Effector memory CD8-positive, alpha-beta T cell (primary cell): Measurements from ENCODE around the gene CCDC69.
"Not testable (repeated sequence)": the region's sequence is repeated elsewhere in the genome, so short reads cannot be mapped to it uniquely, and the experiment has no call there.

ENCODE experiments used
- ATAC-seq: fragments of 150-1000 bp; cut with Tn5 transposase; replicated peaks from 2 replicates; pipeline ENCODE4 v1.10.0; 2021; ENCODE audit warnings: mild to moderate bottlenecking, moderate library complexity
- DNase-seq, 3 experiments: peaks; one replicate each; pipeline ENCODE4 v3.0.0; 2021
- H3K27ac Mint-ChIP-seq, 2 donors: one replicate each; pipeline ENCODE4 v1.8.0; 2022; ENCODE audit warnings: mild to moderate bottlenecking in 2 of 2, mixed read lengths in 2 of 2, moderate library complexity in 2 of 2
- H3K27me3 Mint-ChIP-seq, 2 donors: one replicate each; pipeline ENCODE4 v1.8.0; 2022; ENCODE audit warnings: mixed read lengths in 2 of 2
- H3K36me3 Mint-ChIP-seq: one replicate; pipeline ENCODE4 v1.8.0; 2022; ENCODE audit warnings: mild to moderate bottlenecking, moderate library complexity, mixed read lengths; ENCODE audit not compliant: insufficient read depth
- H3K4me1 Mint-ChIP-seq, 2 donors: one replicate each; pipeline ENCODE4 v1.8.0; 2022; ENCODE audit warnings: low read depth in 2 of 2, mixed read lengths in 2 of 2
- H3K4me3 Mint-ChIP-seq, 2 donors: one replicate each; pipeline ENCODE4 v1.8.0; 2022; ENCODE audit warnings: mild to moderate bottlenecking in 2 of 2, mixed read lengths in 2 of 2, moderate library complexity in 2 of 2
- H3K9me3 Mint-ChIP-seq, 2 donors: one replicate each; pipeline ENCODE4 v1.8.0; 2022; ENCODE audit warnings: mixed read lengths in 2 of 2
- total RNA-seq, 9 experiments: gene quantifications; one replicate each; lab custom pipeline; 2026; lab: John Stamatoyannopoulos, UW

The CCDC69 gene, protein sequence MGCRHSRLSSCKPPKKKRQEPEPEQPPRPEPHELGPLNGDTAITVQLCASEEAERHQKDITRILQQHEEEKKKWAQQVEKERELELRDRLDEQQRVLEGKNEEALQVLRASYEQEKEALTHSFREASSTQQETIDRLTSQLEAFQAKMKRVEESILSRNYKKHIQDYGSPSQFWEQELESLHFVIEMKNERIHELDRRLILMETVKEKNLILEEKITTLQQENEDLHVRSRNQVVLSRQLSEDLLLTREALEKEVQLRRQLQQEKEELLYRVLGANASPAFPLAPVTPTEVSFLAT
- 45.0 to 206 (median 151) reads per million in 9 experiments for total RNA-seq

GRCh38 chr5:151223447-151224264, at the start of gene CCDC69:
TSS of gene CCDC69 (minus strand) at chr5:151224092. CDS start at chr5:151223970, 122 bp downstream.
- H3K4me1 Mint-ChIP-seq: peaks cover 52 to 53% of the 10 kb centered on the region in 2 donors
- no peaks in the 10 kb centered on the region for H3K27me3 Mint-ChIP-seq
- no peaks in the 10 kb centered on the region for H3K9me3 Mint-ChIP-seq

DNA sequence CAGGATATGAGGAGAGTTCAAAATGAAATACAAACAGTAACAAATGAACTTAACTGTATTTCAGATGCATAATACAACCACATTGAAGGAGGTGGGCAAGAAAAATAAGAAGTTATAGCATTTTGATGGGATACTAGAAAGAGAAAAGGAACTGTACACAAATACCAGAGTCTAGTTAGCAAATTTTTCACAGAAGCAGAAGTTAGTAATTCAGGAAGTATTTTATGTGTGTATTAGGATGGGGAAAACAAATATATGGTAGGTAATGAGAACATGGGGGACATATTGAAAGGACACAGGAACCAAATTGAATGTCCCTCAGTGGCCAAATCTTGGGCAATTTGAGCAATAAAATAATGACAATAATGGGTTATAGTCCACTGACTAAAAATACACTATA, 47.4 kb upstream of the CCDC69 start:
- Mint-ChIP-seq H3K4me3 (no peak overlapping the region), H3K27ac (no peak overlapping the region), H3K36me3 (peaks cover 6% of the 10 kb centered on the region), H3K27me3 (no peaks in the 10 kb centered on the region), H3K9me3 (no peaks in the 10 kb centered on the region), H3K4me1 (no peaks in the 10 kb centered on the region)
- ATAC-seq: no peak
- DNase-seq: no peak

More at GRCh38 chr5:151223447-151224264, at the start of gene CCDC69:
- Mint-ChIP-seq H3K4me3 (peak within 1 kb of the TSS; percentile 79 to 80), H3K36me3 (peaks cover 9% of the 10 kb centered on the region), H3K27ac (peak within 1 kb of the TSS; percentile 92 to 93)
- ATAC-seq (peak; percentile 72), DNase-seq (peak; percentile 34 to 50 (median 38))

DNA sequence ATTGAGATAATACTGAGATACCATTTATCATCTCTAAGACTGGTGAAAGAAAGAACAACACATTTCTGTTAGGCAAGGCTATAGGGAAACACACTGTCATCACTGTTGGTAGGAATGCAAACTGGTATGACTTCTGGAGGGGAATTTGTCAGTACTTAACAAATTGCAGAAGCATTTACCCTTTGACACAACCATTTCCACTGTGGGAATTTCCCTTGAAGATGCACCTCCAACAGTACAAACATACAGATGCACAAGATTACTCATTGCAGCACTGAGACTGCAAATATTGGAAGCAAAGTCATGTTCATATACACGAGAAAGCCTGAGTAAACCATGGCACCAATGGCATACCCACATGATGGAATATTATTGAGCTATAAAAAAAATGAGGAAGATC, 46.7 kb upstream of the CCDC69 start:
- Mint-ChIP-seq H3K9me3 (no peaks in the 10 kb centered on the region), H3K4me1 (no peaks in the 10 kb centered on the region), H3K27me3 (no peaks in the 10 kb centered on the region), H3K4me3 (no peak overlapping the region), H3K27ac (no peak overlapping the region), H3K36me3 (peaks cover 6% of the 10 kb centered on the region)
- DNase-seq (no peak), ATAC-seq (no peak)

DNA sequence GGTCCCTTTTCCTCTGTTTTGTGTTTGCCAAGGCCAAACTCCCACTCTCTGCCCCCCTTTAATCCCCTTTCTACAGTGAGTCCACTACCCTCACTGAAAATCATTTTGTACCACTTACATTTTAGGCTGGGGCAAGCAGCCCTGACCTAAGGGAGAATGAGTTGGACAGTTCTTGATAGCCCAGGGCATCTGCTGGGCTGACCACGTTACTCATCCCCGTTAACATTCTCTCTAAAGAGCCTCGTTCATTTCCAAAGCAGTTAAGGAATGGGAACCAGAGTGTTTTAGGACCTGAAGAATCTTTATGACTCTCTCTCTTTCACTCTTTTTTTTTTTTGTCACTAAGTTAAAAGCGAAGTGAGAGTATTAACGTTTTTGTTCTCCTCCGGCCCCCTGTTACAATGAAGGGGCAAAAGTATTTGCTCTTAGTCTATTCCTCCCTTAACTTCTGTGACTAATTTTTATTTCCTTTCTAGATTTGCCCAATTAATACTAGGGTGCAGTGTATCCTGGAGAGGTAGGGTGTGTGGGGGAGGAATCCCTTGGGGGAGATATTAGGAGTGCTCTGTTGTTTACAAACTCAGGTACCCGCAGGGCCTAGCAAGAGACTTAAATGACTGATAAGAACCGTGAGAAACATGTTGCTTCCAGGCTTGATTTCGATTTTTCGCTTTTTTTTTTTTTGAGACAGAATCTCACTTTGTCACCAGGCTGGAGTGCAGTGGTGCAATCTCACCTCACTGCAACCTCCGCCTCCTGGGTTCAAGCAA, 43.8 kb upstream of the CCDC69 start:
- no peaks in the 10 kb centered on the region for H3K9me3 Mint-ChIP-seq
- H3K27me3 Mint-ChIP-seq: no peaks in the 10 kb centered on the region
- no peak overlapping the region for H3K27ac Mint-ChIP-seq
- H3K36me3 Mint-ChIP-seq: peaks cover 11% of the 10 kb centered on the region
- DNase-seq: no peak
- H3K4me1 Mint-ChIP-seq: no peaks in the 10 kb centered on the region
- no peak for ATAC-seq
- H3K4me3 Mint-ChIP-seq: no peak overlapping the region

- ATAC-seq (no peak), DNase-seq (no peak)
- Mint-ChIP-seq H3K4me3 (no peak overlapping the region), H3K27ac (peak overlapping the region; percentile 13 to 76), H3K36me3 (peaks cover 18% of the 10 kb centered on the region), H3K27me3 (no peaks in the 10 kb centered on the region), H3K4me1 (peaks cover 0 to 1% of the 10 kb centered on the region in 2 donors), H3K9me3 (no peaks in the 10 kb centered on the region)
Observed at GRCh38 chr5:151264113-151264512, 40.2 kb upstream of the CCDC69 start.

DNA sequence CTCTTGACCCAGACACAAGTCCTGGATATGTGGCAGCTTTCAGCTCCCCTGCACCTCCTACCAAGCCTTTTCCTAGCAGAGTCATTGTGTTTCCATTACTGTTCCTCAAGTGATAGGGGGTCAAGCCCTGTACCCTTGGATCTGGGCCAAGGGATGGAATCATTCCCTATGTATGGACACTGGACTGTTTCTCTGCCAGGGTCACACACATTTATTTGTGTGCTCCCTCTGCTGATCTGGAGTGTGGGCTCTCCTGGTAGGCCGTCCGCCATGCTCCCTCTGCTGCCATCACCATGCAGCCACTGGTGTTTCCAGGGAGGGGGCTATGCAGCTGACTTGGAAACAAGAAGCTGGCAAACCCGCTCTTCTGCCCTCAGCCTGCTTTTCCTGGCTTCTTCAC, 38.6 kb upstream of the CCDC69 start:
- ATAC-seq: no peak
- Mint-ChIP-seq H3K27ac (no peak overlapping the region), H3K4me3 (no peak overlapping the region), H3K9me3 (no peaks in the 10 kb centered on the region), H3K4me1 (peaks cover 7 to 9% of the 10 kb centered on the region in 2 donors), H3K36me3 (peaks cover 16% of the 10 kb centered on the region), H3K27me3 (no peaks in the 10 kb centered on the region)
- DNase-seq: no peak

DNA sequence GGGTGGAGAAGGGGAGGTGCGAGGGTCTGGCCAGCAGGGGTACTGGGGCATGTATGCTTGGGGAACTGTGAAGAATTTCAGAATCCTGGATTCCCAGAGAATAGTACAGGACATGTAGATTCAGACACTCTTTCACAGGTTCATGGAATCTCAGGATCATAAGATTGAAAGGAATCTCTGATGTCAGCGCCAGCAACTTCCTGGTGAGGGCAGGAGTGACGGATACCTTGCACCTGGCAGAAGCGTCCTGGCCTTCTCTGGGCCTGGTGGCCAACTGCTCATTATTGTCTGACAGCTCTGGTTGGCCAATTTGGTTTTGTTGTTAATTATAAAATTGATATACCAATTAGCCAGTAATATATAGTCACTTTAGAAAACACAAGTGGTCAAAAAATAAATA, 36.0 kb upstream of the CCDC69 start:
- ATAC-seq: no peak
- H3K4me1 Mint-ChIP-seq: peaks cover 16% of the 10 kb centered on the region in 2 donors
- H3K27ac Mint-ChIP-seq: no peak overlapping the region
- no peak for DNase-seq
- H3K4me3 Mint-ChIP-seq: no peak overlapping the region
- H3K27me3 Mint-ChIP-seq: no peaks in the 10 kb centered on the region
- H3K9me3 Mint-ChIP-seq: no peaks in the 10 kb centered on the region
- H3K36me3 Mint-ChIP-seq: peaks cover 13% of the 10 kb centered on the region

- Mint-ChIP-seq H3K4me3 (no peak overlapping the region), H3K36me3 (peaks cover 9% of the 10 kb centered on the region), H3K4me1 (peaks cover 19 to 25% of the 10 kb centered on the region in 2 donors), H3K27ac (peak overlapping the region in 1 of 2 donors; percentile 41), H3K9me3 (no peaks in the 10 kb centered on the region), H3K27me3 (no peaks in the 10 kb centered on the region)
- DNase-seq (no peak), ATAC-seq (no peak)
Observed at GRCh38 chr5:151258816-151259215, 34.9 kb upstream of the CCDC69 start.

- Mint-ChIP-seq H3K27me3 (no peaks in the 10 kb centered on the region), H3K27ac (peak overlapping the region in 1 of 2 donors; percentile 41), H3K4me3 (no peak overlapping the region), H3K36me3 (peaks cover 12% of the 10 kb centered on the region), H3K9me3 (no peaks in the 10 kb centered on the region), H3K4me1 (peaks cover 25 to 31% of the 10 kb centered on the region in 2 donors)
- no peak for DNase-seq
- no peak for ATAC-seq
Observed at GRCh38 chr5:151258201-151258611, 34.3 kb upstream of the CCDC69 start.

DNA sequence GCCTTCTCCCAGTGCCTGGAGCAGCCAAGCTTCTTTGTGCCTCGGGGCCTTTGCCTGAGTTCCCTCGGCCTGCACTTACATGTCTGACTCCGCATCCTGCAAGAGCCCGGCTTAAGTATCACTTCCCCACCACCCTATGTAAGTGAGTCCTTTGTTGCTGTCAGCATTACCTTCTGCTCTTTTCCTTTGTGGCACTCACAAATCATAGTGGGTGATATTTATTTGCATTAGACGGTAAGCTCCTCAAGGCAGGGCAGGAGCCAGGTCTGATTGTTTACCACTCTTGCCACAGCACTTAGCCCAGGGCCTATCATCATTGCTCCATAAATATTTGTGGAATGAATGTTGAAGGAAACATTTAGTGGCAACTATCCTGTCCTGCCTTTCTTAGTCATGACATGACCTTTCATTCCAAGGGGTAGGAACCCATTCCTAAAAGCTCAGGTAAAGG, 33.9 kb upstream of the CCDC69 start:
- H3K27me3 Mint-ChIP-seq: no peaks in the 10 kb centered on the region
- no peak overlapping the region for H3K27ac Mint-ChIP-seq
- peaks cover 15% of the 10 kb centered on the region for H3K36me3 Mint-ChIP-seq
- no peaks in the 10 kb centered on the region for H3K9me3 Mint-ChIP-seq
- peaks cover 29 to 33% of the 10 kb centered on the region in 2 donors for H3K4me1 Mint-ChIP-seq
- DNase-seq (no peak), ATAC-seq (no peak)
- H3K4me3 Mint-ChIP-seq: no peak overlapping the region

DNA sequence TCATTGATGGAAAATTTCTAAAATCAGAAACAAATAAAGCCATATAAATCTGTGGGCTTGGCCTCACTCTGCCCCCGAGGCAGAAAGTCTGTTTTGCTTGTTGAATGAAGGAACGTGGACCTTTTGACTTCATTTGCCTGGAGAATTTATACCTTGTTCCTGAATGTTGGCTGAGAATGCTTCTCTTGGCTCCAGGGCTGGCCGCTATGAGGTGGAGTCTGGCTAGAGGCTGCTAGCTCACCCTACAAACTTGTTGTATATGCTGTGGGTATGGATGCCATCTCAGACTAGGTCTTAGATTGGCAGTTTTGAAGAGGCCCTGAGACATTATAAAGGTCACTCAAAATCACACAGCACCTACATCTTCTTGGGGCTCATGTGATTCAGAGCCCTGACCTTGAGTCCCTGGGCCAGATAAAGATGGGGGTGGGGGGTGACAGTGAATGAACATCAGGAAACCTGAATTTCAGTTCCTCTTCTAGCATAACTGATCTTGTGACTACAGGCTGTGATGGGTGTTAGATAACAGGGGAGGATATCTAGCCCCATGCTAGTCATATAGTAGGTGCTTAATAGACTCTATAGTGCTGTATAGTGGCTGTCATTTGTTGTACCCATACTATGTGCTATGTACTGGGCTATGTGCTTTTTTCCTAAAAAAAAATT, 31.9 kb upstream of the CCDC69 start:
- no peak for DNase-seq
- Mint-ChIP-seq H3K36me3 (peaks cover 15% of the 10 kb centered on the region), H3K27ac (no peak overlapping the region), H3K9me3 (no peaks in the 10 kb centered on the region), H3K27me3 (no peaks in the 10 kb centered on the region), H3K4me1 (peaks cover 36 to 42% of the 10 kb centered on the region in 2 donors), H3K4me3 (no peak overlapping the region)
- ATAC-seq: no peak

GRCh38 chr5:151254990-151255389, 31.1 kb upstream of the CCDC69 start:
- not testable (repeated sequence) for H3K9me3 Mint-ChIP-seq, DNase-seq, H3K27me3 Mint-ChIP-seq, H3K4me3 Mint-ChIP-seq, ATAC-seq, H3K27ac Mint-ChIP-seq
- Mint-ChIP-seq H3K4me1 (peaks cover 41 to 50% of the 10 kb centered on the region in 2 donors), H3K36me3 (peaks cover 18% of the 10 kb centered on the region)

DNA sequence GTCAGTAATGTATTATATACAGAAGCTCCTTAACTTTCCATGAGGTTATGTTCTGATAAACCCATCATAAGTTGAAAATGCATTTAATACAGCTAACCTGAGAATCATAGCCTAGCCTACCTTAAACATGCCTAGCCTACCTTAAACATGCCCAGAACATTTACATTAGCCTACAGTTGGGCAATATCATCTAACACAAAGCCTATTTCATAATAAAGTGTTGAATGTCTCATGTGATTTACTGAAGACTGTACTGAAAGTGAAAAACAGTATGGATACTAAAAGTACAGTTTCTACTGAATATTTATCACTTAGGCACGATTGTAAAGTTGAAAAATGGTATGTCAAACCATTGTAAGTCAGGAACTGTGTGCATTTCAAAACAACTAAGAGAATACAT, 30.7 kb upstream of the CCDC69 start:
- DNase-seq (no peak), ATAC-seq (no peak)
- Mint-ChIP-seq H3K27me3 (no peaks in the 10 kb centered on the region), H3K4me1 (peaks cover 42 to 50% of the 10 kb centered on the region in 2 donors), H3K9me3 (no peaks in the 10 kb centered on the region), H3K27ac (no peak overlapping the region), H3K36me3 (peaks cover 18% of the 10 kb centered on the region), H3K4me3 (no peak overlapping the region)
